GM18873 (cell line): ENCODE results near the gene LAS1L.
"Not testable (repeated sequence)": the region's sequence is repeated elsewhere in the genome, so short reads cannot be mapped to it uniquely, and the experiment has no call there.

Source experiments
- ATAC-seq: cut with Tn5 transposase; IDR thresholded peaks from one replicate; pipeline ENCODE4 v1.9.1; 2021; ENCODE audit warnings: mild to moderate bottlenecking, moderate library complexity, moderate number of reproducible peaks; ENCODE audit not compliant: unreplicated experiment, low FRiP score

Gene LAS1L

GRCh38 chrX:65518980-65519379 lies 15.6 kb downstream of the LAS1L start:
- ATAC-seq, result not testable (repeated sequence)

- ATAC-seq, result no peak
These were observed 16.7 kb downstream of the LAS1L start for GRCh38 chrX:65517923-65518322.

- no peak for ATAC-seq
These were observed 17.8 kb downstream of the LAS1L start for GRCh38 chrX:65516756-65517155.

- no peak for ATAC-seq
These were observed 21.0 kb downstream of the LAS1L start for GRCh38 chrX:65513610-65514009.

GRCh38 chrX:65509400-65509799 lies 25.2 kb downstream of the LAS1L start:
- ATAC-seq, result no peak

GRCh38 chrX:65508851-65509250 lies 25.7 kb downstream of the LAS1L start:
- ATAC-seq, result no peak

GRCh38 chrX:65502618-65503017 lies 32.0 kb downstream of the LAS1L start:
- no peak for ATAC-seq

GRCh38 chrX:65493431-65493830 lies 41.2 kb downstream of the LAS1L start:
- no peak for ATAC-seq

- ATAC-seq, result no peak
These were observed 43.0 kb downstream of the LAS1L start for GRCh38 chrX:65491620-65492019.

GRCh38 chrX:65488495-65488894 lies 46.1 kb downstream of the LAS1L start:
- no peak for ATAC-seq

GRCh38 chrX:65480960-65481359 lies 53.6 kb downstream of the LAS1L start:
- ATAC-seq, result no peak

- not testable (repeated sequence) for ATAC-seq
These were observed 55.5 kb downstream of the LAS1L start for GRCh38 chrX:65479102-65479501.

GRCh38 chrX:65476564-65476963 lies 58.0 kb downstream of the LAS1L start:
- ATAC-seq, result no peak

GRCh38 chrX:65463550-65463949 lies 71.0 kb downstream of the LAS1L start:
- ATAC-seq, result no peak
